HG02571 (cell line): ENCODE data around the gene TBC1D16.

ENCODE experiments used
- ATAC-seq: cut with Tn5 transposase; IDR thresholded peaks from one replicate; pipeline ENCODE4 v1.9.1; 2021; ENCODE audit warnings: mild to moderate bottlenecking, moderate library complexity; ENCODE audit not compliant: unreplicated experiment

The TBC1D16 gene

GRCh38 chr17:80035687-80035936, at the start of gene TBC1D16:
Gene TBC1D16, minus strand, starts transcription at chr17:80035872. Its CDS starts 22,325 bp downstream, at chr17:80013547.
- ATAC-seq: no peak

GRCh38 chr17:80084773-80085172, 49.1 kb upstream of the TBC1D16 start:
- ATAC-seq: no peak

GRCh38 chr17:80083136-80083661, 47.5 kb upstream of the TBC1D16 start:
- no peak for ATAC-seq

- ATAC-seq: no peak
These were observed 46.9 kb upstream of the TBC1D16 start for GRCh38 chr17:80082403-80083135.

DNA sequence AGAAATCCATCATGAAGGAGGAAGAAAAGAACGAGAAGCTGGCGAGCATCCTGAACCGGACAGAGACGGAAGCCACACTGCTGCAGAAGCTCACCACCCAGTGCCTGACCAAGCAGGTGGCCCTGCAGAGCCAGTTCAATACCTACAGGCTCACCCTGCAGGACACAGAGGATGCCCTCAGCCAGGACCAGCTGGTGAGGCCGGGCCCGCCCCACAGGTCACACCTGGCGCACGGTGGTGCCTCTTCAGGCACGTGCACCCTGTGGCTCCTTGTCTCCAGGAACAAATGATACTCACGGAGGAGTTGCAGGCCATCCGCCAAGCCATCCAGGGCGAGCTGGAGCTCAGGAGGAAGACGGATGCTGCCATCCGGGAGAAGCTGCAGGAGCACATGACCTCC, 45.9 kb upstream of the TBC1D16 start:
- no peak for ATAC-seq

DNA sequence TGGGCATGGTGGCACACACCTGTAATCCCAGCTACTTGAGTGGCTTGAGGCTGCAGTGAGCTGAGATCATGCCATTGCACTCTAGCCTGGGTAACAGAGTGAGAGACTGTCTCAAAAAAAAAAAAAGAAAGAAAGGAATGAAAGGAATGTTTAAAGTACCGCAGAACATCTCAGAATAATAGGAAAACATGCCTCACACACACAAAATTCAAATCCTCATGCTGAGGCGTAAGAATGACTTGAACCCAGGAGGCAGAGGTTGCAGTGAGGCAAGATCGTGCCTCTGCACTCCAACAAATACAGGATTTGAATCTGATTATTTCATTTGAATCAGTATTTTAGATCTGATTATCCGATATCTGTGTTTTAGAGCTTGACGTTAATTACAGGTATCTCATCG, 44.4 kb upstream of the TBC1D16 start:
- ATAC-seq: no peak

DNA sequence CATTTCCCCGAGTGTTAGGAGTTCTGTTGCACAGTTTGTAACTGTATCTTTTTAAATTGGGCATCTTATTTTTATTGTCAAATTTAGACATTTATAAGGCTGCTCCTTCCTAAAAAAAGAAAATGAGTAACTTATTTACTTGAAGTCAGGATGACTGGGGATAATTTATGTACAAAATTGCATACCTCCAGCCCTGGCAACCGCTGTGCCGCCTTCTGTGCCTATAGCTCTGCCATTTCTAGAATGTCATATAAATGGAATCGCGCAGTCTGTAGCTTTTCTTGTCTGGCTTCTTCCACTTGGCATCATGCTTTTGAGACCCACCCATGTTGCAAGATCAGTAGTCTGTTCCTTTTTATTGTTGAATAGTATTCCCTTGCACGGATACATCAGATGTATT, 36.7 kb upstream of the TBC1D16 start:
- ATAC-seq: no peak

GRCh38 chr17:80071116-80071841, 35.6 kb upstream of the TBC1D16 start:
- no peak for ATAC-seq

- ATAC-seq: no peak
These were observed 34.9 kb upstream of the TBC1D16 start for GRCh38 chr17:80070375-80071115.

DNA sequence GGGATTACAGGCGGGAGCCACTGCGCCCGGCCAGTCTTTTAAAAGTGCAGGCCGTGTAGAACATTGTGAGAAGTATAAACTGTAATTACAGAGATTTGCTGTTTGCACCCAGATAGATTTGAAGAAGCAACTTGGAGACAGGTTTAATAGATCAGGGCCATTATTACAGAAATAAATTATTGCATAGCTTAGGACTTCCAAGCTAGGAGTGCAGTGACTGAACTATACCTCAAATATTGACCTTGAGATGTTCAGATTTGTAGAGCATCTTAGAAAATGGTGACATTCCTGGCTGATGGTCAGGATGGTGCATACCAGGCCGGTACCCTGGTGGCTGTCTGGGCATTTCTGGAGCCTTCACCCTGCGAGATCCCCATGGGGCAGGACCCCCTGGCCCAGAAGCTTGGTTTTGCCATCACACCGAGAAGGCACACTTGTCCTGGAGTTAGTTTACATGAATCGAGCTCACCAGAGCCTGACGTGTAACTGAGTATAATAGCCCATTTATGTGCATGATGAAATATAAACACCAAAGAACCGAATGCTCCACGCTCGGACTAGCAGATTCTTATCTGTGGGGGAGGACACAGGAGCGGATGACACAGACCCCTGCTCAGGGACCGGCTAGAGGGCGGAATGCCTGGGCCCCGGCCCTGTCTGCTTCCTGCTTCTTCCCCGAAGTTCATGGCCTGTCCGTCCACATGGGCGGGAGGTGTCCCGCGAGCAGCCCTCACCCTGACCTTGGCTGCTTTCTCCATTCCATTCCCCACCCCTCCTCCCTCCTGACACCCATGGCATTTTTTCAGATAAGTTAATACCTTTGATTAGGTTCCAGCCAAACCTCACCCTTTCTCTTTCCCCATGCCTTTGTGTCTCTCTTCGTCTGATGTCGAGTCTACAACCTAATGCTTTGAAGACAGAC, 32.9 kb upstream of the TBC1D16 start:
- ATAC-seq: no peak

- ATAC-seq: no peak
These were observed 31.8 kb upstream of the TBC1D16 start for GRCh38 chr17:80067393-80067986.

GRCh38 chr17:80065478-80066170, 30.0 kb upstream of the TBC1D16 start:
- no peak for ATAC-seq

- no peak for ATAC-seq
These were observed 29.0 kb upstream of the TBC1D16 start for GRCh38 chr17:80064696-80065095.

DNA sequence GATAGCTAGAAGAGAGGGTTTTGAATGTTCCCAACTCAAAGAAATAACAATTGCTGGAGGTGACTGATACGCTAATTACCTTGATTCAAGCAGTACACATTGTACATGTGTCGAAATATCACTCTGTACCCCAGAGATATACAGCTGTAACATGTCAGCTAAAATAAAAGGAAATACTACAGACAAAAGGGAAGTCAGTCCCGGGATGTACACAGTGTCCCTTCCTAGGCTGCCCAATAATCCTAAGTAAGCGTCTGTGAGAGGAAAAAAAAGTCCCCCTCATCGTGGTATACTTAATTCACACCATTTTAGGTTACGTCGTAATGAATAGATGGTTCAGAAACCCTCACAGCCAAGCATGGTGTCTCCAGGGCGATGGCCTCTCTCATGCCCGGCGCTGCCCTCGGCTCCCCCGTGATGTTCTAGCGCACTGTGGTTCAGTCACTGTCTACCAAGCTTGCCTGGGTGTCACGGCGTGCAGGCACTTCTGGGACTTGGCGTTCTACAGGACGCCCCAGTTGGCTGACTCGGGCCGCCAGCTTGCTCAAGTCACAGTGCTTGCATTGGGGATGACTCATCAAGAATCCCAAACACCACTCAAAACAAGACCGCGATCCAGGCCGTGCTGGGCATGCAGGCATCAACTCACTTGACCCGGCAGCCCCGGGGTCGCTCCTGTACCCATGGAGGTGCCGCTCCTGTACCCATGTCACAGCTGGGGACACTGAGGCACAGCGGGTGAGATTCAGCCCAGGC, 28.3 kb upstream of the TBC1D16 start:
- ATAC-seq: no peak

- no peak for ATAC-seq
These were observed 25.7 kb upstream of the TBC1D16 start for GRCh38 chr17:80061421-80061820.

DNA sequence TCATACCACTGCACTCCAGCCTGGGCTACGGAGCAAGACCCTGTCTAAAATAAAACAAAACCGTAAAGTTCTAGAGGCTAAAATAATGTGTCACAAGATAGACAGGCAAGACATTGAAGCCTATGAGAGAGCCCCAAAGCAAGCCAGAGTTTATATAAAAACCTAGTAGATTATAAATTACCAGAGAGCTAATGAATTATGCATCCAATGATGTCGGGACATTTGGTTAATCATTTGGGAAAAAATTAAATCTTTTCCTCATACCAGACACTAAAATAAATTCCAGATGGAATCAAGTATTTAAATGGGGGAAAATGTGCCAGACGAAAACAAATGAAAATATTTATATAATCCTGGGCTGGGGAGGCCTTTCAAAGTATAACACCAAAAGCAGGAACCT, 25.0 kb upstream of the TBC1D16 start:
- no peak for ATAC-seq

DNA sequence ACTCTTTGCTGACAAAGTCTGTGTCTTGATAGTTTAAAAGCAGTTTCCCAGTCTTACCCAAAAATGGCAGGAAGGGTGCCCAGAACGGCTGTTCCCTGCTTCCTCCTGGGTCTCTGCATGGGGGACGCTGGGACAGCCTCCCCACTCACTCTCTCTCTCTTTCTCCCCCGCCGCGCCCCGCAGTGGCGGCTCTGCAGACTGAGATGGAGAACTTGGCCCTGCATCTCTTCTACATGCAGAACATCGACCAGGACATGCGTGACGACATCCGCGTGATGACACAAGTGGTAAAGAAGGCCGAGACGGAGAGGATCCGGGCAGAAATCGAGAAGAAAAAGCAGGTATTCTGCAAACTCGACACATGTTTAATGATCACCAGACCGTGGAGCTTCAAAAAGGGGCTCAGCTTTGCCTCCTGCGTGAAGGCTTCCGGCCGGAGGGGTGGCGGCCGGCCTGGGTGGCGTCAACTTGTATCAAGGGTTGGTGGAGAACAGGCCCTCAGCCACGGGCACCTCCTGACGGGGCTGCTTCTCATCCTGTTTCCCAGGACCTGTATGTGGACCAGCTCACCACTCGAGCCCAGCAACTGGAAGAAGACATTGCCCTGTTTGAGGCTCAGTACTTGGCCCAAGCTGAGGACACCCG, 22.8 kb upstream of the TBC1D16 start:
- ATAC-seq: no peak

DNA sequence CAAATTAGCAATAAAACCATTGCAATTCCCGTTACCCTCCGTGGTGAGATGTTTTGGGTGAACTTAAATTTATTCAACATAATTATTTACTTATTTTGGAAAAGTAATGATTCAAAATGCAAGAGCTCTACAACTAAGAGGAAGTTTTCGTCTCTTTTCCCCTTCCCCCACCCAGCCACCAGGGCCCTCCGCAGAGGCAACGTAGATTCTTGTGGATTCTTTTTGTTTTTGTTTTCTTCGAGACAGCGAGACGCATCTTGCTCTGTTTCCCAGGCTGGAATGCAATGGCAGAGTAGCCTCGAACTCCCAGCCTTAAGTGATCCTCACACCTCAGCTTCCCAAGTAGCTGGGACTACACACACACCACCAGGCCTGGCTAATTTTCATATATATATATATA, 19.9 kb upstream of the TBC1D16 start:
- ATAC-seq: no peak

- no peak for ATAC-seq
These were observed 17.4 kb upstream of the TBC1D16 start for GRCh38 chr17:80053102-80053501.
